PC-3 (cell line): ENCODE results near the gene CALN1. TPM values are rescaled to one million over a fixed set of nuclear protein-coding genes. Genes with fewer than 3 reads are reported as not detected.

Source experiments
- ATAC-seq: fragments of 200-7000 bp; cut with Tn5 transposase; 2 replicates; pipeline ENCODE4 v1.9.1; 2020; ENCODE audit warnings: mild to moderate bottlenecking, moderate library complexity
- BruUV-seq: library from RNA; stranded (reverse); fragments of 400-500 nt; replicated peaks from 2 replicates; lab custom pipeline; 2021; lab: Mats Ljungman, UMichigan
- CTCF ChIA-PET: fragments of 300-600 bp; sonication (Branson Sonifier 250); formaldehyde crosslinking; loops from one replicate; lab custom pipeline; 2022; ENCODE audit warnings: antibody characterized with exemption; lab: Charles Lee
- POLR2A ChIA-PET: fragments of 300-600 bp; sonication (Branson Sonifier 250); formaldehyde crosslinking; loops from one replicate; lab custom pipeline; 2022; ENCODE audit warnings: antibody characterized with exemption; ENCODE audit not compliant: unreplicated experiment; lab: Charles Lee
- DNase-seq: peaks from one replicate; pipeline ENCODE4 v3.0.0-alpha.2; 2015
- H2AFZ ChIP-seq: fragments of 300-600 bp; sonication (generic); 2 replicates; pipeline ENCODE4 v1.6.0; 2016; ENCODE audit warnings: antibody characterized with exemption, low read length
- H3F3A ChIP-seq: fragments of 300-600 bp; sonication (generic); one replicate; pipeline ENCODE4 v1.6.0; 2017; ENCODE audit warnings: antibody characterized with exemption, low read length, control low read depth, mild to moderate bottlenecking; ENCODE audit not compliant: unreplicated experiment
- H3K27ac ChIP-seq: fragments of 300-600 bp; sonication (generic); 2 replicates; pipeline ENCODE4 v1.5.1; 2016; ENCODE audit warnings: mild to moderate bottlenecking, low read length
- H3K27me3 ChIP-seq: fragments of 300-600 bp; sonication (generic); 2 replicates; pipeline ENCODE4 v1.6.1; 2016; ENCODE audit warnings: low read length, mixed read lengths
- H3K36me3 ChIP-seq: fragments of 300-600 bp; sonication (generic); 2 replicates; pipeline ENCODE4 v1.6.1; 2016; ENCODE audit warnings: low read depth, mixed run types, low read length, mixed read lengths
- H3K4me1 ChIP-seq: fragments of 300-600 bp; sonication (generic); 2 replicates; pipeline ENCODE4 v1.5.1; 2016; ENCODE audit warnings: low read length; ENCODE audit not compliant: insufficient read depth
- H3K4me2 ChIP-seq: fragments of 300-600 bp; sonication (generic); 2 replicates; pipeline ENCODE4 v1.6.0; 2016; ENCODE audit warnings: low read length
- H3K4me3 ChIP-seq: fragments of 300-600 bp; sonication (generic); 2 replicates; pipeline ENCODE4 v1.5.1; 2016; ENCODE audit warnings: mild to moderate bottlenecking, low read length, mixed read lengths
- H3K79me2 ChIP-seq: fragments of 300-600 bp; sonication (generic); 2 replicates; pipeline ENCODE4 v1.6.1; 2017; ENCODE audit warnings: low read length, mixed read lengths
- H3K9ac ChIP-seq: fragments of 300-600 bp; sonication (generic); 2 replicates; pipeline ENCODE4 v1.6.0; 2016; ENCODE audit warnings: mild to moderate bottlenecking, low read length
- H3K9me2 ChIP-seq: fragments of 300-600 bp; sonication (generic); replicated peaks from 2 replicates; pipeline ENCODE4 v1.6.1; 2016; ENCODE audit warnings: mixed run types, low read length, mixed read lengths
- H3K9me3 ChIP-seq: fragments of 300-600 bp; sonication (generic); 2 replicates; pipeline ENCODE4 v1.6.1; 2016; ENCODE audit warnings: low read length, mixed read lengths
- H4K20me1 ChIP-seq: fragments of 300-600 bp; sonication (generic); 2 replicates; pipeline ENCODE4 v1.6.1; 2016; ENCODE audit warnings: low read length, mixed read lengths
- CTCF ChIP-seq: fragments of 300-600 bp; sonication (generic); conservative IDR thresholded peaks from 2 replicates; pipeline ENCODE4 v1.5.1; 2017; ENCODE audit warnings: antibody characterized with exemption, low read depth, mild to moderate bottlenecking, low read length
- EZH2 ChIP-seq: fragments of 300-600 bp; sonication (generic); IDR thresholded peaks from one replicate; pipeline ENCODE4 v1.6.1; 2017; ENCODE audit warnings: antibody characterized with exemption, mild to moderate bottlenecking, low read length; ENCODE audit not compliant: unreplicated experiment
- EZH2phosphoT487 ChIP-seq: fragments of 300-600 bp; sonication (generic); IDR thresholded peaks from 2 replicates; pipeline ENCODE4 v1.6.1; 2018; ENCODE audit warnings: mild to moderate bottlenecking, antibody characterized with exemption, low read length, borderline replicate concordance
- intact Hi-C: fragments of 100-400 bp; cut with micrococcal nuclease; formaldehyde crosslinking; loops from 2 replicates; pipeline ENCODE4 v1.9.0; 2023
- total RNA-seq: library from RNA; depleted of rRNA; stranded (reverse); fragments of >200 nt; gene quantifications from 2 replicates; pipeline ENCODE4 v1.2.3, GENCODE V29; 2014

The CALN1 gene
- total RNA-seq, 1 experiment from 2014 or later: not detected

- no TSS peak for BruUV-seq
- no peak for DNase-seq
- no peaks in the 10 kb centered on the region for H3K9me2 ChIP-seq
- no peak overlapping the region for H3K4me3 ChIP-seq
- no peak overlapping the region for H3K27ac ChIP-seq
- intact Hi-C loops: no loop called here
- H3K9me3 ChIP-seq: no peaks in the 10 kb centered on the region
- no peaks in the 10 kb centered on the region for H3K4me1 ChIP-seq
- TF ChIP-seq CTCF (no peak), EZH2phosphoT487 (no peak), EZH2 (no peak)
- no peak overlapping the region for H2AFZ ChIP-seq
- H3K9ac ChIP-seq: no peak overlapping the region
- H3K36me3 ChIP-seq: no peaks in the 10 kb centered on the region
- no peaks in the 10 kb centered on the region for H3K27me3 ChIP-seq
- no peaks in the 10 kb centered on the region for H3K79me2 ChIP-seq
- POLR2A ChIA-PET: no interaction called here
- H3K4me2 ChIP-seq: no peak overlapping the region
- H3F3A ChIP-seq: no peaks in the 10 kb centered on the region
- CTCF ChIA-PET: no interaction called here
- ATAC-seq: no peak
- H4K20me1 ChIP-seq: no peaks in the 10 kb centered on the region
Measured at GRCh38 chr7:71904484-71904883, 507.7 kb downstream of the CALN1 start.

GRCh38 chr7:71900556-71900955 is 511.6 kb downstream of the CALN1 start:
- no peaks in the 10 kb centered on the region for H3K36me3 ChIP-seq
- no peaks in the 10 kb centered on the region for H3K79me2 ChIP-seq
- H3K9me2 ChIP-seq: no peaks in the 10 kb centered on the region
- no peaks in the 10 kb centered on the region for H3F3A ChIP-seq
- H3K27me3 ChIP-seq: no peaks in the 10 kb centered on the region
- H3K4me3 ChIP-seq: no peak overlapping the region
- intact Hi-C loops: no loop called here
- ChIA-PET CTCF (no interaction called here), POLR2A (no interaction called here)
- H3K27ac ChIP-seq: no peak overlapping the region
- BruUV-seq: no TSS peak
- ATAC-seq (no peak), DNase-seq (no peak)
- no peaks in the 10 kb centered on the region for H3K9me3 ChIP-seq
- no peak overlapping the region for H3K4me2 ChIP-seq
- no peak overlapping the region for H2AFZ ChIP-seq
- TF ChIP-seq CTCF: no peak
- TF ChIP-seq EZH2phosphoT487: no peak
- no peak for TF ChIP-seq EZH2
- H3K9ac ChIP-seq: no peak overlapping the region
- no peaks in the 10 kb centered on the region for H3K4me1 ChIP-seq
- no peaks in the 10 kb centered on the region for H4K20me1 ChIP-seq

- intact Hi-C loops: no loop called here
- Histone ChIP-seq H3K27ac (no peak overlapping the region), H3K9me2 (no peaks in the 10 kb centered on the region), H4K20me1 (no peaks in the 10 kb centered on the region), H3K9me3 (no peaks in the 10 kb centered on the region), H3K36me3 (no peaks in the 10 kb centered on the region), H3K4me3 (no peak overlapping the region), H2AFZ (no peak overlapping the region), H3K27me3 (no peaks in the 10 kb centered on the region), H3K79me2 (no peaks in the 10 kb centered on the region), H3K4me1 (no peaks in the 10 kb centered on the region), H3K4me2 (no peak overlapping the region), H3F3A (no peaks in the 10 kb centered on the region), H3K9ac (no peak overlapping the region)
- no peak for DNase-seq
- TF ChIP-seq EZH2 (no peak), EZH2phosphoT487 (no peak), CTCF (no peak)
- no TSS peak for BruUV-seq
- ChIA-PET POLR2A (no interaction called here), CTCF (no interaction called here)
- ATAC-seq: no peak
Measured at GRCh38 chr7:71896535-71896934, 515.6 kb downstream of the CALN1 start.
